HEK293 (cell line): Measurements from ENCODE around the gene LIMS3.
"Not testable (repeated sequence)": the region's sequence is repeated elsewhere in the genome, so short reads cannot be mapped to it uniquely, and the experiment has no call there.

Source experiments
- CTCF ChIP-seq: fragments of 450-650 bp; formaldehyde crosslinking; IDR thresholded peaks from 2 replicates; pipeline ENCODE4 v1.5.1; 2016; ENCODE audit warnings: missing biosample characterization, missing genetic modification characterization
- SETDB1 ChIP-seq: IDR thresholded peaks from one replicate; pipeline ENCODE4 v1.6.1; 2017; ENCODE audit warnings: mild to moderate bottlenecking, low read length, moderate library complexity, mixed read lengths; ENCODE audit not compliant: insufficient read length
- ZBTB7A ChIP-seq: fragments of 450-650 bp; formaldehyde crosslinking; IDR thresholded peaks from 2 replicates; pipeline ENCODE4 v1.5.1; 2016; ENCODE audit warnings: low read depth, missing biosample characterization, missing genetic modification characterization
- ZNF19 ChIP-seq: fragments of 450-650 bp; formaldehyde crosslinking; IDR thresholded peaks from 2 replicates; pipeline ENCODE4; 2016; ENCODE audit warnings: missing biosample characterization, missing genetic modification characterization, low read depth
- ZNF26 ChIP-seq: fragments of 450-650 bp; formaldehyde crosslinking; IDR thresholded peaks from 2 replicates; pipeline ENCODE4 v1.5.1; 2016; ENCODE audit warnings: missing biosample characterization, missing genetic modification characterization
- ZNF777 ChIP-seq: fragments of 450-650 bp; formaldehyde crosslinking; IDR thresholded peaks from 2 replicates; pipeline ENCODE4 v1.5.1; 2017; ENCODE audit warnings: missing biosample characterization, missing genetic modification characterization, borderline replicate concordance

- TF ChIP-seq CTCF (tag by site-specific recombination); ZBTB7A (tag by site-specific recombination); ZNF26 (tag by site-specific recombination); ZNF19 (tag by site-specific recombination); SETDB1; ZNF777 (tag by site-specific recombination): not testable (repeated sequence)
Measured at GRCh38 chr2:109894141-109894540, 4.3 kb upstream of the LIMS3 start.
